Fibroblast of the aortic adventitia (primary cell): ENCODE results near the gene EPC2. TPM values are rescaled to one million over a fixed set of nuclear protein-coding genes. Genes with fewer than 3 reads are reported as not detected.

Experiments
- DNase-seq: peaks from one replicate; pipeline ENCODE4 v3.0.0-alpha.2; 2010; ENCODE audit warnings: low read depth
- H3K4me3 ChIP-seq: 2 replicates; pipeline ENCODE4 v1.5.1; 2011; ENCODE audit warnings: low read depth, mild to moderate bottlenecking, control low read depth, low read length, moderate library complexity
- CTCF ChIP-seq: IDR thresholded peaks from 2 replicates; pipeline ENCODE4 v1.5.1; 2011; ENCODE audit warnings: mild to moderate bottlenecking, low read length, control low read depth, inconsistent platforms; ENCODE audit not compliant: insufficient read depth
- total RNA-seq: library from RNA; depleted of rRNA; stranded (reverse); fragments of >200 nt; gene quantifications from 2 replicates; pipeline ENCODE4 v1.2.3, GENCODE V29; 2012; ENCODE audit warnings: low replicate concordance

Gene EPC2
- total RNA-seq, 1 donor, result 31.7 TPM

- TF ChIP-seq CTCF, result no peak
- no peak overlapping the region for H3K4me3 ChIP-seq
- DNase-seq, result no peak
These were observed 5.4 kb downstream of the EPC2 start for GRCh38 chr2:148649936-148650335.

- no peak for TF ChIP-seq CTCF
- DNase-seq, result no peak
These were observed 6.3 kb downstream of the EPC2 start for GRCh38 chr2:148650881-148651280.

GRCh38 chr2:148651972-148652371, 7.4 kb downstream of the EPC2 start:
- H3K4me3 ChIP-seq, result no peak overlapping the region
- no peak for DNase-seq
- TF ChIP-seq CTCF, result no peak

More at GRCh38 chr2:148650881-148651280, 6.3 kb downstream of the EPC2 start:
- no peak overlapping the region for H3K4me3 ChIP-seq

GRCh38 chr2:148653437-148653836, 8.9 kb downstream of the EPC2 start:
- TF ChIP-seq CTCF, result no peak
- no peak overlapping the region for H3K4me3 ChIP-seq
- no peak for DNase-seq

GRCh38 chr2:148654435-148654834, 9.9 kb downstream of the EPC2 start:
- H3K4me3 ChIP-seq, result no peak overlapping the region
- DNase-seq, result no peak
- TF ChIP-seq CTCF, result no peak

GRCh38 chr2:148656516-148656915, 12.0 kb downstream of the EPC2 start:
- no peak overlapping the region for H3K4me3 ChIP-seq
- no peak for DNase-seq
- TF ChIP-seq CTCF, result no peak
